GM12878 (cell line): ENCODE results near the gene MYO7B. TPM values are rescaled to one million over a fixed set of nuclear protein-coding genes. Genes with fewer than 3 reads are reported as not detected.

ENCODE experiments used
- ATAC-seq: fragments of 200-7000 bp; cut with Tn5 transposase; 3 replicates; pipeline ENCODE4 v1.9.1; 2020; ENCODE audit warnings: mild to moderate bottlenecking, moderate library complexity
- BruUV-seq: library from RNA; stranded (reverse); fragments of 400-500 nt; replicated peaks from 2 replicates; lab custom pipeline; 2021; lab: Mats Ljungman, UMichigan
- CTCF ChIA-PET: fragments of 300-600 bp; sonication (Branson Sonifier 250); formaldehyde crosslinking; extraction: SDS; loops from one replicate; lab custom pipeline; 2021; ENCODE audit warnings: inconsistent platforms; lab: Yijun Ruan, JAX
- POLR2A ChIA-PET: fragments of 350-600 bp; formaldehyde crosslinking; extraction: SDS; loops from one replicate; lab custom pipeline; 2021; ENCODE audit warnings: inconsistent platforms; lab: Charles Lee
- RAD21 ChIA-PET: fragments of 300-600 bp; sonication (Branson Sonifier 250); formaldehyde crosslinking; loops from one replicate; lab custom pipeline; 2023; ENCODE audit warnings: antibody characterized with exemption; ENCODE audit not compliant: unreplicated experiment; lab: Charles Lee
- SMC1A ChIA-PET: fragments of 300-600 bp; sonication (Branson Sonifier 250); formaldehyde crosslinking; loops from one replicate; lab custom pipeline; 2023; ENCODE audit not compliant: unreplicated experiment, uncharacterized antibody; lab: Charles Lee
- DNase-seq: peaks from one replicate; pipeline ENCODE4 v3.0.0-alpha.2; 2011; ENCODE audit warnings: low read depth, low spot score
- FAIRE-seq: peaks from 3 replicates; lab custom pipeline; 2011; peaks lifted over from hg19 to GRCh38; lab: Jason Lieb, UNC
- H2AFZ ChIP-seq: 2 replicates; pipeline ENCODE4 v1.6.0; 2011; ENCODE audit warnings: low read depth, low read length, control low read depth; ENCODE audit not compliant: control insufficient read depth
- H3K27ac ChIP-seq: 2 replicates; pipeline ENCODE4 v1.5.1; 2011; ENCODE audit warnings: control low read depth; ENCODE audit not compliant: control insufficient read depth, insufficient read depth
- H3K27me3 ChIP-seq, 2 experiments: replicated peaks in 1 of 2; 2 replicates each; pipeline versions ENCODE4 v1.6.0 to v1.6.1; 2011; ENCODE audit warnings: low read length in 1 of 2; ENCODE audit not compliant: control insufficient read depth in 2 of 2, insufficient read depth in 2 of 2
- H3K36me3 ChIP-seq, 2 experiments: 2 replicates each; pipeline ENCODE4 v1.5.1; 2011; ENCODE audit warnings: low read length in 1 of 2; ENCODE audit not compliant: control insufficient read depth in 2 of 2, insufficient read depth in 2 of 2
- H3K4me1 ChIP-seq: 2 replicates; pipeline ENCODE4 v1.6.1; 2011; ENCODE audit warnings: mild to moderate bottlenecking, low read length, moderate library complexity, mixed read lengths; ENCODE audit not compliant: control insufficient read depth, insufficient read depth
- H3K4me2 ChIP-seq: 2 replicates; pipeline ENCODE4 v1.6.0; 2011; ENCODE audit warnings: control low read depth; ENCODE audit not compliant: control insufficient read depth, insufficient read depth
- H3K4me3 ChIP-seq: fragments of 200-600 bp; sonication (generic); 2 replicates; pipeline ENCODE4 v1.5.1; 2016
- H3K79me2 ChIP-seq: 2 replicates; pipeline ENCODE4 v1.6.0; 2011; ENCODE audit warnings: low read length; ENCODE audit not compliant: control insufficient read depth, insufficient read depth
- H3K9ac ChIP-seq: 2 replicates; pipeline ENCODE4 v1.8.0; 2011; ENCODE audit warnings: low read length, control low read depth, mixed read lengths; ENCODE audit not compliant: control insufficient read depth, insufficient read depth
- H3K9me3 ChIP-seq: replicated peaks from 3 replicates; pipeline ENCODE4 v1.5.1; 2011; ENCODE audit warnings: mild to moderate bottlenecking, low read length; ENCODE audit not compliant: control insufficient read depth, insufficient read depth
- H4K20me1 ChIP-seq: 2 replicates; pipeline ENCODE4 v1.6.0; 2011; ENCODE audit not compliant: control insufficient read depth, insufficient read depth
- BHLHE40 ChIP-seq, 2 experiments: fragments of 450-650 bp in 1 of 2; IDR thresholded peaks; 2 replicates each; pipeline ENCODE4 v1.6.1; 2011 to 2017; ENCODE audit warnings: low read depth in 2 of 2, borderline replicate concordance in 1 of 2, improper control_type of control experiment in 1 of 2, low read length in 1 of 2, mild to moderate bottlenecking in 1 of 2
- CBX3 ChIP-seq: fragments of 200-600 bp; sonication (generic); IDR thresholded peaks from 2 replicates; pipeline ENCODE4 v1.6.1; 2016; ENCODE audit warnings: low read depth, borderline replicate concordance
- CHD1 ChIP-seq: IDR thresholded peaks from 2 replicates; pipeline ENCODE4 v1.6.1; 2012; ENCODE audit warnings: low read depth, low read length, improper control_type of control experiment
- ESRRA ChIP-seq: IDR thresholded peaks from 2 replicates; pipeline ENCODE4 v1.6.1; 2012; ENCODE audit warnings: mild to moderate bottlenecking, low read length, improper control_type of control experiment
- EZH2 ChIP-seq: IDR thresholded peaks from 2 replicates; pipeline ENCODE4 v1.6.1; 2012; ENCODE audit warnings: low read depth, mild to moderate bottlenecking, control low read depth, inconsistent platforms, low read length, borderline replicate concordance; ENCODE audit not compliant: control insufficient read depth
- NFYB ChIP-seq: IDR thresholded peaks from 2 replicates; pipeline ENCODE4 v1.6.1; 2011; ENCODE audit warnings: low read depth, mild to moderate bottlenecking, low read length, improper control_type of control experiment, moderate library complexity; ENCODE audit not compliant: insufficient read depth
- PBX3 ChIP-seq: IDR thresholded peaks from 2 replicates; pipeline ENCODE4 v1.6.1; 2011; ENCODE audit warnings: mild to moderate bottlenecking, low read depth, low read length, moderate library complexity; ENCODE audit not compliant: insufficient replicate concordance
- TCF3 ChIP-seq: IDR thresholded peaks from 2 replicates; pipeline ENCODE4 v1.6.1; 2012; ENCODE audit warnings: low read depth, mild to moderate bottlenecking, low read length, borderline replicate concordance; ENCODE audit not compliant: insufficient read depth
- ZNF622 ChIP-seq: fragments of 450-650 bp; IDR thresholded peaks from 2 replicates; pipeline ENCODE4 v1.6.1; 2017; ENCODE audit warnings: mild to moderate bottlenecking, inconsistent platforms
- WGBS: methylation state at CpG from one replicate; pipeline ENCODE4 v1.1.6; 2016; ENCODE audit warnings: low lambda C conversion rate; ENCODE audit not compliant: insufficient replicate concordance, insufficient coverage; ENCODE audit errors: missing lambda C conversion rate; 5-methylcytosine and 5-hydroxymethylcytosine counted together
- in situ Hi-C: fragments of 300-500 bp; cut with MboI; formaldehyde crosslinking; loops from 9 replicates; pipeline ENCODE4 v1.14.3; 2018; ENCODE audit warnings: mixed read lengths
- intact Hi-C: fragments of 100-400 bp; cut with micrococcal nuclease; formaldehyde crosslinking; loops from one replicate; pipeline ENCODE4 v1.14.2; 2022; ENCODE audit not compliant: unreplicated experiment
- polyA plus RNA-seq, 11 experiments: library from polyadenylated mRNA; depleted of rRNA in 4 of 11; unstranded in 6 of 11; stranded (reverse) in 5 of 11; fragments of >200 nt; fragmentation: Nextera tagmentation in 4 of 11; fragmentation: Illumina TruSeq in 1 of 11; extraction: Ambion mirVana in 4 of 11; extraction: Trizol in 1 of 11; gene quantifications; 1 replicate in 1 of 11; 2 replicates in 10 of 11; pipeline versions ENCODE4 v1.2.1 to v1.2.3, GENCODE V29; 2011 to 2016; ENCODE audit warnings: inconsistent platforms in 2 of 11, missing spikeins in 2 of 11, low read depth in 1 of 11
- total RNA-seq, 4 experiments: library from RNA; depleted of rRNA in 3 of 4; stranded (reverse); fragments of >200 nt in 3 of 4; fragmentation: Illumina TruSeq in 1 of 4; extraction: Trizol in 1 of 4; gene quantifications; 2 replicates each; pipeline versions ENCODE4 v1.2.1 to v1.2.3, GENCODE V29; 2013 to 2021
- TF ChIP-seq, protein P1 (sequence below): fragments of 450-650 bp; IDR thresholded peaks from 2 replicates; pipeline ENCODE4 v1.6.1; 2017; ENCODE audit warnings: mild to moderate bottlenecking, moderate library complexity
- TF ChIP-seq, protein P2 (sequence below): fragments of 450-650 bp; IDR thresholded peaks from 2 replicates; pipeline ENCODE4 v1.6.1; 2016; ENCODE audit warnings: mild to moderate bottlenecking, moderate library complexity, borderline replicate concordance
- TF ChIP-seq, protein P3 (sequence below): fragments of 450-650 bp; IDR thresholded peaks from 2 replicates; pipeline ENCODE4 v1.6.1; 2017; ENCODE audit warnings: borderline replicate concordance

The MYO7B gene
- total and polyA plus RNA-seq, 10 of the 15 experiments (the other 5 are each of a cell fraction or from before 2014, with no cell fraction given) = 0.08 to 4.8 (median 1.2) TPM

GRCh38 chr2:127663566-127664064 lies 128.1 kb downstream of the MYO7B start:
- ATAC-seq (no peak), DNase-seq (no peak)
- CTCF ChIA-PET = interaction anchor here (1.7 kb wide), 1 partner anchor 11 kb away, joined by 4 read pairs; no protein-coding TSS in a partner anchor

More at GRCh38 chr2:127663566-127664064, 128.1 kb downstream of the MYO7B start:
- Histone ChIP-seq H3K9me3 (no peaks in the 10 kb centered on the region), H3K4me1 (no peaks in the 10 kb centered on the region), H4K20me1 (no peaks in the 10 kb centered on the region), H3K79me2 (no peaks in the 10 kb centered on the region), H3K36me3 (no peaks in the 10 kb centered on the region), H3K27me3 (peaks cover 7 to 8% of the 10 kb centered on the region in 2 experiments), H2AFZ (no peak overlapping the region), H3K4me3 (no peak overlapping the region), H3K9ac (no peak overlapping the region), H3K27ac (no peak overlapping the region), H3K4me2 (no peak overlapping the region)
- in situ Hi-C loops = no loop called here
- ChIA-PET RAD21 (no interaction called here), SMC1A (no interaction called here), POLR2A (no interaction called here)
- no peak for FAIRE-seq
- no TSS peak for BruUV-seq
- WGBS = 25% methylated on average over 4 of the region's 6 CpGs
- TF ChIP-seq, protein P1, sequence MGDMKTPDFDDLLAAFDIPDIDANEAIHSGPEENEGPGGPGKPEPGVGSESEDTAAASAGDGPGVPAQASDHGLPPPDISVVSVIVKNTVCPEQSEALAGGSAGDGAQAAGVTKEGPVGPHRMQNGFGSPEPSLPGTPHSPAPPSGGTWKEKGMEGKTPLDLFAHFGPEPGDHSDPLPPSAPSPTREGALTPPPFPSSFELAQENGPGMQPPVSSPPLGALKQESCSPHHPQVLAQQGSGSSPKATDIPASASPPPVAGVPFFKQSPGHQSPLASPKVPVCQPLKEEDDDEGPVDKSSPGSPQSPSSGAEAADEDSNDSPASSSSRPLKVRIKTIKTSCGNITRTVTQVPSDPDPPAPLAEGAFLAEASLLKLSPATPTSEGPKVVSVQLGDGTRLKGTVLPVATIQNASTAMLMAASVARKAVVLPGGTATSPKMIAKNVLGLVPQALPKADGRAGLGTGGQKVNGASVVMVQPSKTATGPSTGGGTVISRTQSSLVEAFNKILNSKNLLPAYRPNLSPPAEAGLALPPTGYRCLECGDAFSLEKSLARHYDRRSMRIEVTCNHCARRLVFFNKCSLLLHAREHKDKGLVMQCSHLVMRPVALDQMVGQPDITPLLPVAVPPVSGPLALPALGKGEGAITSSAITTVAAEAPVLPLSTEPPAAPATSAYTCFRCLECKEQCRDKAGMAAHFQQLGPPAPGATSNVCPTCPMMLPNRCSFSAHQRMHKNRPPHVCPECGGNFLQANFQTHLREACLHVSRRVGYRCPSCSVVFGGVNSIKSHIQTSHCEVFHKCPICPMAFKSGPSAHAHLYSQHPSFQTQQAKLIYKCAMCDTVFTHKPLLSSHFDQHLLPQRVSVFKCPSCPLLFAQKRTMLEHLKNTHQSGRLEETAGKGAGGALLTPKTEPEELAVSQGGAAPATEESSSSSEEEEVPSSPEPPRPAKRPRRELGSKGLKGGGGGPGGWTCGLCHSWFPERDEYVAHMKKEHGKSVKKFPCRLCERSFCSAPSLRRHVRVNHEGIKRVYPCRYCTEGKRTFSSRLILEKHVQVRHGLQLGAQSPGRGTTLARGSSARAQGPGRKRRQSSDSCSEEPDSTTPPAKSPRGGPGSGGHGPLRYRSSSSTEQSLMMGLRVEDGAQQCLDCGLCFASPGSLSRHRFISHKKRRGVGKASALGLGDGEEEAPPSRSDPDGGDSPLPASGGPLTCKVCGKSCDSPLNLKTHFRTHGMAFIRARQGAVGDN = no peak
- TF ChIP-seq TCF3 = no peak
- no peak for TF ChIP-seq BHLHE40 (IDR thresholded peaks at IDR 0.05; ENCODE audit: borderline replicate concordance in 1 of 2, low read depth in 2 of 2, low read length in 1 of 2)
- no peak for TF ChIP-seq NFYB
- TF ChIP-seq PBX3 = no peak
- TF ChIP-seq CHD1 = no peak
- no peak for TF ChIP-seq ZNF622
- TF ChIP-seq, protein P2, sequence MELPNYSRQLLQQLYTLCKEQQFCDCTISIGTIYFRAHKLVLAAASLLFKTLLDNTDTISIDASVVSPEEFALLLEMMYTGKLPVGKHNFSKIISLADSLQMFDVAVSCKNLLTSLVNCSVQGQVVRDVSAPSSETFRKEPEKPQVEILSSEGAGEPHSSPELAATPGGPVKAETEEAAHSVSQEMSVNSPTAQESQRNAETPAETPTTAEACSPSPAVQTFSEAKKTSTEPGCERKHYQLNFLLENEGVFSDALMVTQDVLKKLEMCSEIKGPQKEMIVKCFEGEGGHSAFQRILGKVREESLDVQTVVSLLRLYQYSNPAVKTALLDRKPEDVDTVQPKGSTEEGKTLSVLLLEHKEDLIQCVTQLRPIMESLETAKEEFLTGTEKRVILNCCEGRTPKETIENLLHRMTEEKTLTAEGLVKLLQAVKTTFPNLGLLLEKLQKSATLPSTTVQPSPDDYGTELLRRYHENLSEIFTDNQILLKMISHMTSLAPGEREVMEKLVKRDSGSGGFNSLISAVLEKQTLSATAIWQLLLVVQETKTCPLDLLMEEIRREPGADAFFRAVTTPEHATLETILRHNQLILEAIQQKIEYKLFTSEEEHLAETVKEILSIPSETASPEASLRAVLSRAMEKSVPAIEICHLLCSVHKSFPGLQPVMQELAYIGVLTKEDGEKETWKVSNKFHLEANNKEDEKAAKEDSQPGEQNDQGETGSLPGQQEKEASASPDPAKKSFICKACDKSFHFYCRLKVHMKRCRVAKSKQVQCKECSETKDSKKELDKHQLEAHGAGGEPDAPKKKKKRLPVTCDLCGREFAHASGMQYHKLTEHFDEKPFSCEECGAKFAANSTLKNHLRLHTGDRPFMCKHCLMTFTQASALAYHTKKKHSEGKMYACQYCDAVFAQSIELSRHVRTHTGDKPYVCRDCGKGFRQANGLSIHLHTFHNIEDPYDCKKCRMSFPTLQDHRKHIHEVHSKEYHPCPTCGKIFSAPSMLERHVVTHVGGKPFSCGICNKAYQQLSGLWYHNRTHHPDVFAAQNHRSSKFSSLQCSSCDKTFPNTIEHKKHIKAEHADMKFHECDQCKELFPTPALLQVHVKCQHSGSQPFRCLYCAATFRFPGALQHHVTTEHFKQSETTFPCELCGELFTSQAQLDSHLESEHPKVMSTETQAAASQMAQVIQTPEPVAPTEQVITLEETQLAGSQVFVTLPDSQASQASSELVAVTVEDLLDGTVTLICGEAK = no peak
- TF ChIP-seq CBX3 = no peak
- no peak for TF ChIP-seq EZH2
- TF ChIP-seq, protein P3, sequence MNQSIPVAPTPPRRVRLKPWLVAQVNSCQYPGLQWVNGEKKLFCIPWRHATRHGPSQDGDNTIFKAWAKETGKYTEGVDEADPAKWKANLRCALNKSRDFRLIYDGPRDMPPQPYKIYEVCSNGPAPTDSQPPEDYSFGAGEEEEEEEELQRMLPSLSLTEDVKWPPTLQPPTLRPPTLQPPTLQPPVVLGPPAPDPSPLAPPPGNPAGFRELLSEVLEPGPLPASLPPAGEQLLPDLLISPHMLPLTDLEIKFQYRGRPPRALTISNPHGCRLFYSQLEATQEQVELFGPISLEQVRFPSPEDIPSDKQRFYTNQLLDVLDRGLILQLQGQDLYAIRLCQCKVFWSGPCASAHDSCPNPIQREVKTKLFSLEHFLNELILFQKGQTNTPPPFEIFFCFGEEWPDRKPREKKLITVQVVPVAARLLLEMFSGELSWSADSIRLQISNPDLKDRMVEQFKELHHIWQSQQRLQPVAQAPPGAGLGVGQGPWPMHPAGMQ = no peak
- TF ChIP-seq ESRRA = no peak
- intact Hi-C loops = no loop called here
